Heart left ventricle (tissue), 13 donors: Measurements from ENCODE around the gene UROC1.

ENCODE experiments used
- POLR2A ChIP-seq, 2 donors: fragments of 450-650 bp; IDR thresholded peaks; one replicate each; pipeline ENCODE4 v1.6.1; 2017; ENCODE audit warnings: antibody characterized with exemption in 2 of 2, mild to moderate bottlenecking in 2 of 2, moderate library complexity in 2 of 2
- TF ChIP-seq, protein P1 (sequence below), 12 donors: fragments of 200-600 bp; sonication (generic) in 4 of 12; IDR thresholded peaks; one replicate each; pipeline versions ENCODE4 v1.5.0 to v1.8.0; 2018 to 2022; ENCODE audit warnings: antibody characterized with exemption in 12 of 12, mild to moderate bottlenecking in 5 of 12
- donor health status: ischemic (EF 13 %, LVEDD 7.1; RV severe dilation, severe dysfunction).
- donor health status: DM: no; HTN: yes; CAD: no.
- donor health status: DM: no; HTN: no; CAD: no.
- donor health status: ischemic (EF 25% LVEDD 6.9; RV normal size, moderate dysfunction).
- donor health status: ischemic (EF 25% LVEDD 5.7; RV mildly dilated, moderate dysfunction).
- donor health status: ischemic (EF 35%, LVEDD 5.7; RV mildly dilated, moderate dysfunction).
- donor health status: nonischemic (EF 11% LVEDD 7.7; RV severe dilation, severe dysfunction).
- donor health status: DM: yes; HTN: yes; CAD: no.
- donor health status: PGD.
- donor health status: ischemic (EF 29% LVEDD 5.4; RV normal size, mild dysfunction).
- donor health status: nonischemic (EF 23%, LVEDD 6.1; RV moderate dilation, normal function).

DNA sequence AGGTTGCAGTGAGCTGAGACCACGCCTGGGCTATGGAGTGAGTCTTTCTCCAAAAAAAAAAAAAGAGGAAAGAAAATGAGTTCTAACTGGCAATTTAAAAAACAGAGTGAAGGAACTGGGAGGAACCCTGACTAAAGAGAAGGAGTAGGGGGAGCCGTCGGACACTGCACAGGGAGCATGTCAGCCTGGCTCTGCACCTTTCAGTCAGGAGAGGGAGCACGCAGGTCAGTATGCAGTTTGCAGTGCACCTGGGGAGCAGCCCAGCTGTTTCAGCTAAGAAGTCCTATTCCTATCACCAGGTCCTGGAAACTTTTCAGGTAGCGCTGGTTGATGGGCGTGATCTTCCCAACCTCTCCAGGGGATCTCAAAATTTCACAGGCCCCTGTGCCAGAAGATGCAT, 27.0 kb downstream of the UROC1 start:
- TF ChIP-seq POLR2A (IDR thresholded peaks at IDR 0.05), result no peak
- TF ChIP-seq, protein P1, sequence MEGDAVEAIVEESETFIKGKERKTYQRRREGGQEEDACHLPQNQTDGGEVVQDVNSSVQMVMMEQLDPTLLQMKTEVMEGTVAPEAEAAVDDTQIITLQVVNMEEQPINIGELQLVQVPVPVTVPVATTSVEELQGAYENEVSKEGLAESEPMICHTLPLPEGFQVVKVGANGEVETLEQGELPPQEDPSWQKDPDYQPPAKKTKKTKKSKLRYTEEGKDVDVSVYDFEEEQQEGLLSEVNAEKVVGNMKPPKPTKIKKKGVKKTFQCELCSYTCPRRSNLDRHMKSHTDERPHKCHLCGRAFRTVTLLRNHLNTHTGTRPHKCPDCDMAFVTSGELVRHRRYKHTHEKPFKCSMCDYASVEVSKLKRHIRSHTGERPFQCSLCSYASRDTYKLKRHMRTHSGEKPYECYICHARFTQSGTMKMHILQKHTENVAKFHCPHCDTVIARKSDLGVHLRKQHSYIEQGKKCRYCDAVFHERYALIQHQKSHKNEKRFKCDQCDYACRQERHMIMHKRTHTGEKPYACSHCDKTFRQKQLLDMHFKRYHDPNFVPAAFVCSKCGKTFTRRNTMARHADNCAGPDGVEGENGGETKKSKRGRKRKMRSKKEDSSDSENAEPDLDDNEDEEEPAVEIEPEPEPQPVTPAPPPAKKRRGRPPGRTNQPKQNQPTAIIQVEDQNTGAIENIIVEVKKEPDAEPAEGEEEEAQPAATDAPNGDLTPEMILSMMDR (IDR thresholded peaks at IDR 0.05), result no peak
